GM18505 (cell line): ENCODE results near the gene POLD4.

ENCODE experiments used
- ATAC-seq: cut with Tn5 transposase; IDR thresholded peaks from one replicate; pipeline ENCODE4 v1.9.1; 2021; ENCODE audit not compliant: unreplicated experiment
- POLR2A ChIP-seq: IDR thresholded peaks from 4 replicates; pipeline ENCODE4 v1.6.1; 2011; ENCODE audit warnings: borderline replicate concordance; ENCODE audit not compliant: insufficient read depth, insufficient read length; ENCODE audit errors: extremely low read depth

The POLD4 gene

DNA sequence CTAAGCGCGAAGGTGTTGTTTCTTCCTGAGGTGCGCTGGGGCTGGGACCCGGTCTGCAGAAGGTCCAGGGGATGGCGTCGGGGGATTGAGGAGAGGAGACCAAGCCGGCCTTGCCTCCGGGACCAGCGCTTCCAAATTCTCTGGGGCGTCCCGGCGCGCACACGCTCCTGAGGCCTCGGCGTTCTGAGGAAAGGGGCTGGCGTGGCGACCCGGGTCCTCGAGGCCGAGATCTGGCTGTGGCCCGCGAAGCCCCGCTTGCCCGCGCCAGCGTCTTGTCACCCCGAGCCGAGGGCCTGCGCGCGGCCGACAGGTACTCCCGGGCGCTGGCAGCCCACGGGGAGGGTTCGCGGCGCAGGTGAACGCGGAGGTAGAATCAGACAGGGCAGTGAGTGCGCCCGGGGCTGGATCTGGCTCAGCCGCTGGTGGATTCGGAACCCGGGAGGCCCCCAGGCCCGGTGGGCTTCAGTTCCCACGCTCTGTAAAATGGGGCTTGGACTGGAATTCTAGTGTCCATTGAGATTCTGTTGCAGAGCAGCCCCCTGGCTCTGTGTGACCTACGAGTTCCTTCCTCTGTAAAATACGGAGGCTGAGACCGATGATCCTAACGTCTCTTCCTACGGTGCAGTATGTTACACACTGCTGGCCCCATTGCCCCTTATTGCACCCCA, 35.3 kb downstream of the POLD4 start:
- TF ChIP-seq POLR2A = no peak
- ATAC-seq = peak; percentile 35

DNA sequence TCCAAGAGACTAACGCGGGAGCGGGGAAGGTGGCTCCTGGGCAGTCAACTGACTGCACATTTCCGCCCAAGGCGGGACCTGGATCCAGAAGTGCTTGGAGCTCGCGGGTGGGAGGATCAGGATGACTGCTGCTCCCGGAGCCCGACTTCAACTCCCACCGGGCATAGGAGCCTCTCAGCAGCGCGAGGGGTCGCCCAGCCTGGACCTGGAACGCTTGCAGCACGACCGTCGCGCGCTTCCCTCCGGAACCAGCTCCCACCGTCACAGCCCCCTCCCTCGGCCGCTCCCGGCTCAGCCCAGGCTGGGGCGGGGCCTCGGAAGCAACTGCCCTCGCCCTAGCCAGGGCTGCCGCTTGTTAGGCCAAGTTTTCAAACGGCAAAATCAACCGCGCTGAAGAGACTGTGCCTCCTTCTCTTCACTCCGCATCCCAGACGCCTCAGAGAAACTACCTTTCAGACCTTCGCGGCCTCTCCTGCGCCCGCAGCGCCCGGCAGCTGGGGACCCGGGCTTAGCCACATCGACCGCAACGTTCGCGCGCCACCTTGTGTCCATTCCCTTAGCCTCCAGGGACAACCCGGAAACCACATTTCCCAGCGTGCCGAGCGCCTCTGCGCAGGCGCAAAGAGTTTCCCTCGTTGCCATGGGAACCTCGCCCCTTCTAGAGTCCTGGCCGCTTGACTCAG, 36.0 kb downstream of the POLD4 start:
- peak; percentile 76 for ATAC-seq

GRCh38 chr11:67316882-67317204, 36.5 kb downstream of the POLD4 start:
- no peak for ATAC-seq
- TF ChIP-seq POLR2A = no peak

More for the DNA sequence above, 36.0 kb downstream of the POLD4 start:
- TF ChIP-seq POLR2A = peak; percentile 63

- ATAC-seq = no peak
- no peak for TF ChIP-seq POLR2A
These were observed 37.9 kb downstream of the POLD4 start for GRCh38 chr11:67315325-67315909.

- no peak for TF ChIP-seq POLR2A
- no peak for ATAC-seq
These were observed 39.1 kb downstream of the POLD4 start for GRCh38 chr11:67314218-67314617.

- ATAC-seq = no peak
- no peak for TF ChIP-seq POLR2A
These were observed 40.0 kb downstream of the POLD4 start for GRCh38 chr11:67313125-67313890.

GRCh38 chr11:67312187-67313021, 40.9 kb downstream of the POLD4 start:
- ATAC-seq = no peak
- TF ChIP-seq POLR2A = no peak

DNA sequence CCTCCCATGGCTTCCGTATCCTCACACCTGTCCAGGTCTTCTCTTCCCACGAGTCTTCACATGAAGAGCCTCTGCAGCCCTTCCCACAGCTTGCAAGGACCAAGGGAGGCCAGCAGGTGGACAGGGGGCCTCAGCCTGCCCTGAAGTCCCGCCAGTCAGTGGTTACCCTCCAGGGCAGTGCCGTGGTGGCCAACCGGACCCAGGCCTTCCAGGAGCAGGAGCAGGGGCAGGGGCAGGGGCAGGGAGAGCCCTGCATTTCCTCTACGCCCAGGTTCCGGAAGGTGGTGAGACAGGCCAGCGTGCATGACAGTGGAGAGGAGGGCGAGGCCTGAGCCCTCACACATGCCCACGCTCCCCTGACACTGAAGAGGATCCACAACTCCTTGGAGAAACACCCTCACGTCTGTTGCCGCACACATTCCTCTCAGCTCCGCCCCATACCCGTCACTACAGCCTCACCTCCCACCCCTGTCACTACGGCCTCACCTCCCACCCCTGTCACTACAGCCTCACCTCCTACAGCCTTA, 41.7 kb downstream of the POLD4 start:
- ATAC-seq = no peak
- TF ChIP-seq POLR2A = no peak

DNA sequence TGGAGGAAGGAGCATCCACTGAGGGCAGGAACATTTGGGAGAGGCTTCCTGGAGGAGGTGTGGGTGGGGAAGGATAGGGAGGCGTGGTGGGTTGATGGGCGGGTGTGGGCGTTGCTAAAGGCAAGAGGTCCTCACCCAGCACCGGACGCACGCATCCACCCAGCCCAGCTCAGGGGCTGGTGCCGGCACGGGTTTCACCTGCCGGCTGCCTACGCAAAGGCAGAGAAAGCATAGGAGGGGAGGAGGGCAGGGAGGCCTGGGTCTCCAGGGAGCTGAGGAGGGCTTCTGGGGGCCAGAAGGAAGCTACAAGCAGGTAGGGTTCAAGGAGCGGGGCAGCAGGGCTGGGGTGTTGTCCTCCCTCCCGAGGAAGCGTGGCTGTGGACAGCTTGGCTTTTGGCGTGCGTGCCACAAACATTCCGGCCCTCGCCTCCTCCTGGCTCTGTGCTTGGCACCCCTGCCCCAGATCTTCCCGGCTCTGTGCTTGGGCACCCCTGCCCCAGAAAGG, 42.2 kb downstream of the POLD4 start:
- no peak for ATAC-seq

DNA sequence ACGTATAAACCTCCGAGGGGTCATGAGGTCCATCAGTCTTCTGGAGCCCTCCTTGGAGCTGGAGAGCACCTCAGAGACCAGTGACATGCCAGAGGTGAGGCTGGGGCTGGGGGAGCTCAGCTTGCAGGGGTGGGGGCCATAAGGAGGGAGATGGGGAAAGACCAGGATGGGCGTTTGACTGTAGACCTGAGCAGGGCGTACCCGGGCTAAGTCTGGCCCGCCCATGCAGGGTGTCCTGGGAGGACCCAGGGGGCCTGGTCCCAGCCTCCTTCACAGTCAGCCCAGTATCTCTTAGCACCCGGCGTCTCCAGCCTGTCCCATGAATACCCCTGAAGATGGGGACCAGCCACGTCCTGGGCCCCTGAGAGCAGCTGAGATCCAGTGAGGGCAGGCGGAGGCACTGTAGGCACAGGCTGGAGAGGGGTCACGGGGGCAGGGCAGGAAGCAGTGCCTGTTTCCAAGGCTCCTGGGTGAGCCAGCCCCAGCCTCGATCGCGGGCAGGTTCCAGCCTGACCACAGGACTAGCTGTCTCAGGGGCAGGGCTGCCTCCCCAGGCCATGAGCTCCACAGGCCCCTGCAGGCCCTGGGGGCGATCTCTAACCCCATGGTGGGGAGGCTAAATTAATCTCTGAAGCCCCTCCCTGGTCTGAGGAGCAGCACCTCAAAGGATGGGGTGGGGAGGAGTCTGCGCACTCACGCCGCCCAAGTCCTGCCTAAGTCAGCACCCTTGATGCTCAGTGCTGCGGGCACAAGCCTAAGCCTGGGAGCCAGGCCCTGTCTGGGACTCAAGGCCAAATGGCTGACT, 42.9 kb downstream of the POLD4 start:
- no peak for TF ChIP-seq POLR2A
- ATAC-seq = no peak

More for the DNA sequence above, 42.2 kb downstream of the POLD4 start:
- no peak for TF ChIP-seq POLR2A

DNA sequence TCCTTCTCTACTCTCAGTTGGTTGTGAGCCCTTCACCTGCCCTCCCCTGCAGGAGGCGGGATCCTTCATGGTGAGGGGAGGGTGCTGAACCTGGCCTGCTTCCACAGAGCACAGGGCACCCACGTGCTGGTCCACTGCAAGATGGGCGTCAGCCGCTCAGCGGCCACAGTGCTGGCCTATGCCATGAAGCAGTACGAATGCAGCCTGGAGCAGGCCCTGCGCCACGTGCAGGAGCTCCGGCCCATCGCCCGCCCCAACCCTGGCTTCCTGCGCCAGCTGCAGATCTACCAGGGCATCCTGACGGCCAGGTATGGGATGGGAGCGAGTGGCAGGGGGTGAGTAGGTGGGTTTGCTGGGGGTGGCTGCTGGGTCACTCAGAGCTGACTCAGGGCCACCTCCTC, 43.7 kb downstream of the POLD4 start:
- no peak for TF ChIP-seq POLR2A
- no peak for ATAC-seq

GRCh38 chr11:67309166-67309565, 44.2 kb downstream of the POLD4 start:
- TF ChIP-seq POLR2A = no peak
- ATAC-seq = no peak
